GM19455 (cell line): ENCODE data around the gene SPATS2L.
"Not testable (repeated sequence)": the region's sequence is repeated elsewhere in the genome, so short reads cannot be mapped to it uniquely, and the experiment has no call there.

Experiments
- ATAC-seq: cut with Tn5 transposase; IDR thresholded peaks from one replicate; pipeline ENCODE4 v1.9.1; 2021; ENCODE audit not compliant: unreplicated experiment

Gene SPATS2L

GRCh38 chr2:200319548-200320337 is 13.2 kb downstream of the SPATS2L start:
- ATAC-seq: no peak

GRCh38 chr2:200320344-200320743 is 13.9 kb downstream of the SPATS2L start:
- ATAC-seq: no peak

GRCh38 chr2:200320991-200321390 is 14.5 kb downstream of the SPATS2L start:
- ATAC-seq: no peak

- ATAC-seq: no peak
These were observed 15.5 kb downstream of the SPATS2L start for GRCh38 chr2:200321780-200322534.

- ATAC-seq: no peak
These were observed 16.1 kb downstream of the SPATS2L start for GRCh38 chr2:200322607-200323006.

GRCh38 chr2:200324362-200324761 is 17.9 kb downstream of the SPATS2L start:
- ATAC-seq: no peak

- no peak for ATAC-seq
These were observed 22.9 kb downstream of the SPATS2L start for GRCh38 chr2:200329384-200329783.

- no peak for ATAC-seq
These were observed 23.3 kb downstream of the SPATS2L start for GRCh38 chr2:200329798-200330197.

- ATAC-seq: no peak
These were observed 24.0 kb downstream of the SPATS2L start for GRCh38 chr2:200330351-200331060.

- ATAC-seq: no peak
These were observed 24.5 kb downstream of the SPATS2L start for GRCh38 chr2:200331061-200331400.

- no peak for ATAC-seq
These were observed 29.2 kb downstream of the SPATS2L start for GRCh38 chr2:200335657-200336056.

GRCh38 chr2:200336980-200337615 is 30.6 kb downstream of the SPATS2L start:
- ATAC-seq: no peak

GRCh38 chr2:200337621-200338020 is 31.1 kb downstream of the SPATS2L start:
- no peak for ATAC-seq

- ATAC-seq: no peak
These were observed 32.2 kb downstream of the SPATS2L start for GRCh38 chr2:200338692-200339091.

GRCh38 chr2:200340508-200341224 is 34.2 kb downstream of the SPATS2L start:
- no peak for ATAC-seq

GRCh38 chr2:200341376-200341775 is 34.9 kb downstream of the SPATS2L start:
- ATAC-seq: no peak

GRCh38 chr2:200342235-200342634 is 35.7 kb downstream of the SPATS2L start:
- ATAC-seq: no peak

GRCh38 chr2:200342654-200343053 is 36.2 kb downstream of the SPATS2L start:
- no peak for ATAC-seq

GRCh38 chr2:200344202-200344601 is 37.7 kb downstream of the SPATS2L start:
- ATAC-seq: not testable (repeated sequence)

GRCh38 chr2:200345975-200346374 is 39.5 kb downstream of the SPATS2L start:
- no peak for ATAC-seq

GRCh38 chr2:200347301-200347700 is 40.8 kb downstream of the SPATS2L start:
- no peak for ATAC-seq
